Testis (tissue), 3 donors: ENCODE data around the gene MAPKAP1. TPM values are rescaled to one million over a fixed set of nuclear protein-coding genes. Genes with fewer than 3 reads are reported as not detected.
A peak's percentile ranks its signal among the peaks of the same experiment; 100 is the strongest.

Source experiments
- DNase-seq: peaks from one replicate; pipeline ENCODE4 v3.0.0-alpha.2; 2019
- H3K27ac ChIP-seq, 2 donors: fragments of 200-600 bp; sonication (generic); one replicate each; pipeline ENCODE4 v1.5.1; 2019
- H3K27me3 ChIP-seq: fragments of 200-600 bp; sonication (generic); one replicate; pipeline ENCODE4 v1.5.1; 2019
- H3K36me3 ChIP-seq: fragments of 200-600 bp; sonication (generic); one replicate; pipeline ENCODE4 v1.5.1; 2017; ENCODE audit warnings: low read depth; ENCODE audit errors: missing control alignments
- H3K4me1 ChIP-seq: fragments of 200-600 bp; sonication (generic); one replicate; pipeline ENCODE4 v1.5.1; 2019
- H3K4me3 ChIP-seq, 2 donors: fragments of 200-600 bp; sonication (generic); one replicate each; pipeline ENCODE4 v1.5.1; 2017 to 2019
- H3K9me3 ChIP-seq: fragments of 200-600 bp; sonication (generic); one replicate; pipeline ENCODE4 v1.5.1; 2017
- POLR2A ChIP-seq: fragments of 450-650 bp; IDR thresholded peaks from one replicate; pipeline ENCODE4 v1.6.1; 2017; ENCODE audit warnings: antibody characterized with exemption, mild to moderate bottlenecking, moderate library complexity
- WGBS, 2 donors: methylation state at CpG; one replicate each; pipeline ENCODE4 v1.1.5; 2018; 5-methylcytosine and 5-hydroxymethylcytosine counted together
- intact Hi-C: fragments of 100-400 bp; cut with DNase I; formaldehyde crosslinking; loops from one replicate; pipeline ENCODE4 v1.15.1; 2023; ENCODE audit warnings: low total_unique reads
- polyA plus RNA-seq: library from polyadenylated mRNA; stranded (reverse); fragments of 350-450 nt; fragmentation: Illumina TruSeq; extraction: RNeasy Lipid Tissue Mini Kit (QIAGEN cat#74804); gene quantifications from one replicate; pipeline ENCODE4 v1.2.3, GENCODE V29; 2014; ENCODE audit warnings: low read depth, low replicate concordance; ENCODE audit not compliant: insufficient read depth
- total RNA-seq, 2 donors: library from RNA; depleted of rRNA; stranded (reverse); fragments of >200 nt; gene quantifications; one replicate each; pipeline ENCODE4 v1.2.3, GENCODE V29; 2016
- TF ChIP-seq, protein P1 (sequence below), 3 experiments: fragments of 450-650 bp in 2 of 3; fragments of 200-600 bp in 1 of 3; sonication (generic) in 1 of 3; IDR thresholded peaks; one replicate each; pipeline ENCODE4 v1.5.1; 2016 to 2019; ENCODE audit warnings: antibody characterized with exemption in 3 of 3, mild to moderate bottlenecking in 2 of 3, moderate library complexity in 1 of 3

The MAPKAP1 gene
- total and polyA plus RNA-seq, 3 donors from 2014 or later = 112 to 135 (median 115) TPM

DNA sequence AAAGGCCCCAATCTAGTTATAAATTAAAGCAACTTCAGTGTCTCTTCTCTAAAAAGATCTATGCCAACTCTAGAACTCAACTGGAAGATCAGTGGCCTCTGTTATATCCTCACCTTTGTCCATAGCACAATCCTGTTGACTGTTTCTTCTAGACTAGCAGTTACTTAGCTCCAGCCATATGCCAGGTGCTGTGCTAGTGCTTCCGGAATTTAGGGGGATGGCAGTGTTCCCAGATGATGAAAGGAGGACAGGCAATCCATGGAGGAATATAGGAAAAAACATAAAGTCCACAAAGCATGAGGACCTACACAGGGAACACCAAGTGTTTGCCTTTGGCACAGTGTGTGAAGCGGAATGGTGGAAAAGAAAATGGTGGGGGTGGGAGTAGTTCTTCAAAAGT is 214.3 kb downstream of the MAPKAP1 start:
- TF ChIP-seq, protein P1, sequence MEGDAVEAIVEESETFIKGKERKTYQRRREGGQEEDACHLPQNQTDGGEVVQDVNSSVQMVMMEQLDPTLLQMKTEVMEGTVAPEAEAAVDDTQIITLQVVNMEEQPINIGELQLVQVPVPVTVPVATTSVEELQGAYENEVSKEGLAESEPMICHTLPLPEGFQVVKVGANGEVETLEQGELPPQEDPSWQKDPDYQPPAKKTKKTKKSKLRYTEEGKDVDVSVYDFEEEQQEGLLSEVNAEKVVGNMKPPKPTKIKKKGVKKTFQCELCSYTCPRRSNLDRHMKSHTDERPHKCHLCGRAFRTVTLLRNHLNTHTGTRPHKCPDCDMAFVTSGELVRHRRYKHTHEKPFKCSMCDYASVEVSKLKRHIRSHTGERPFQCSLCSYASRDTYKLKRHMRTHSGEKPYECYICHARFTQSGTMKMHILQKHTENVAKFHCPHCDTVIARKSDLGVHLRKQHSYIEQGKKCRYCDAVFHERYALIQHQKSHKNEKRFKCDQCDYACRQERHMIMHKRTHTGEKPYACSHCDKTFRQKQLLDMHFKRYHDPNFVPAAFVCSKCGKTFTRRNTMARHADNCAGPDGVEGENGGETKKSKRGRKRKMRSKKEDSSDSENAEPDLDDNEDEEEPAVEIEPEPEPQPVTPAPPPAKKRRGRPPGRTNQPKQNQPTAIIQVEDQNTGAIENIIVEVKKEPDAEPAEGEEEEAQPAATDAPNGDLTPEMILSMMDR (IDR thresholded peaks at IDR 0.05) = no peak
- no peak for TF ChIP-seq POLR2A
- Histone ChIP-seq H3K4me1 (no peaks in the 10 kb centered on the region), H3K9me3 (no peaks in the 10 kb centered on the region), H3K4me3 (no peak overlapping the region), H3K27ac (no peak overlapping the region), H3K36me3 (no peaks in the 10 kb centered on the region), H3K27me3 (no peaks in the 10 kb centered on the region)
- DNase-seq = no peak
- WGBS, 2 donors = 86 to 89% methylated on average over 2 of the region's 2 CpGs
- intact Hi-C loops = no loop called here

GRCh38 chr9:125487842-125488241 is 219.2 kb downstream of the MAPKAP1 start:
- TF ChIP-seq, protein P1 (IDR thresholded peaks at IDR 0.05) = no peak
- TF ChIP-seq POLR2A = no peak

GRCh38 chr9:125486576-125486975 is 220.4 kb downstream of the MAPKAP1 start:
- H3K27ac ChIP-seq = no peak overlapping the region
- no peak overlapping the region for H3K4me3 ChIP-seq
- TF ChIP-seq POLR2A = no peak
- TF ChIP-seq, protein P1 (IDR thresholded peaks at IDR 0.05) = no peak
- H3K9me3 ChIP-seq = no peaks in the 10 kb centered on the region
- H3K36me3 ChIP-seq = no peaks in the 10 kb centered on the region
- 73 to 75% methylated on average over 5 of the region's 5 CpGs for WGBS, 2 donors
- intact Hi-C loops = no loop called here
- DNase-seq = peak; percentile 37
- no peaks in the 10 kb centered on the region for H3K27me3 ChIP-seq
- peaks cover 7% of the 10 kb centered on the region for H3K4me1 ChIP-seq

More at GRCh38 chr9:125487842-125488241, 219.2 kb downstream of the MAPKAP1 start:
- H3K27ac ChIP-seq = no peak overlapping the region
- H3K27me3 ChIP-seq = no peaks in the 10 kb centered on the region
- WGBS, 2 donors = 52 to 55% methylated on average over 2 of the region's 2 CpGs
- H3K4me1 ChIP-seq = peaks cover 7% of the 10 kb centered on the region
- intact Hi-C loops = no loop called here
- DNase-seq = no peak
- no peaks in the 10 kb centered on the region for H3K36me3 ChIP-seq
- no peak overlapping the region for H3K4me3 ChIP-seq
- no peaks in the 10 kb centered on the region for H3K9me3 ChIP-seq

DNA sequence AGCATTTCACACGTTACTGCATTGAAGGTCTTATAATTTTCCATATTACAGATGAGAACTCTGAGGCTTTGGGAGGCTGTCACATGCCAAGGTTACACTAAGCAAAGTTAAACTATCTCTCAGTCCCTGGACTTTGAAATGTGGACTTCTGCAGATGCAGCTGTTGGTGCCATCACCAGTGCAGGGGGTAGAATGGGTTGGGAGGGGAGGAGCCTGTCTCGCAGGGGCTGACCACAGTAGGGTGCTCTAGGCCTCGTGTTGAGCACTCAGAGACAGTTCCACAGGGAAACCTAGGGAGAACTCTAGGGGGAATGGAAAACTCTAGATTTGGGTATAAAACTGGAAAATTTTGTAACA is 220.9 kb downstream of the MAPKAP1 start:
- intact Hi-C loops = no loop called here
- H3K4me3 ChIP-seq = no peak overlapping the region
- no peaks in the 10 kb centered on the region for H3K36me3 ChIP-seq
- H3K9me3 ChIP-seq = no peaks in the 10 kb centered on the region
- no peaks in the 10 kb centered on the region for H3K27me3 ChIP-seq
- TF ChIP-seq, protein P1 (IDR thresholded peaks at IDR 0.05) = no peak
- TF ChIP-seq POLR2A = no peak
- DNase-seq = no peak
- peaks cover 7% of the 10 kb centered on the region for H3K4me1 ChIP-seq
- H3K27ac ChIP-seq = no peak overlapping the region
- 74 to 84% methylated on average over 3 of the region's 3 CpGs for WGBS, 2 donors

DNA sequence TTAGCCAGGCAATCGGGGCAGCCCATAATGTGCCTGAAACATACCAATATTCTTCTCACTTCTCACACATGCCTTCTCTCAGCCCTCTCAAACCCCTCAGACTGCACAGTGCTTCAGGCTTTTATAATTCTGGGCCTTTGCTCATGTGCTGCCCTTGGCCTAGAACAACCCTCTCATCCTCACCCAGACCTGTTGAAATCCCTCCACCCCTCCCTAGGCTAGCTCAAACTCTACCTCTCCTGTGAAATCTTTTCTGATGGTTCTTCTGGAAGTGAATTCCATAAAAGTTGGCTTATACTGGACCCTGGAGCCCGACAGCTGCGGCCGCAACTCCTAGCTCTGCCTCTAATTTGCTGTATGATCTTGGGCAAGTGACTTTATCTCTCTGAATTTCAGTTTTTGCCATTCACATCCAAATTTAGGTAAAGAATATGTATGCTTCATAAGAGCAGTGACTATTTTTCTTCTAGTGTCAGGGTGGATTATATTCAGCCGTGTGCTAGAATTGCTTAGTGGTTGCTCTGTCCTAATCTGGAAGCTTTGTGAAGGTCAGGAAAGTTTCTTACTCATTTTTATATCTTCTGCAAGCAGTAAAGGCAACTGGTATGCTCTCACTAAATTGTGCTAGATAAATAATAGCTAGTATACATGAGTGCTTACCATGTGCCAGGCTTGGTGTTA is 221.4 kb downstream of the MAPKAP1 start:
- intact Hi-C loops = no loop called here
- H3K27ac ChIP-seq = no peak overlapping the region
- WGBS, 2 donors = 82 to 86% methylated on average over 5 of the region's 5 CpGs
- no peaks in the 10 kb centered on the region for H3K36me3 ChIP-seq
- TF ChIP-seq, protein P1 (IDR thresholded peaks at IDR 0.05) = no peak
- TF ChIP-seq POLR2A = no peak
- H3K4me3 ChIP-seq = no peak overlapping the region
- DNase-seq = no peak
- H3K4me1 ChIP-seq = peaks cover 7% of the 10 kb centered on the region
- no peaks in the 10 kb centered on the region for H3K27me3 ChIP-seq
- no peaks in the 10 kb centered on the region for H3K9me3 ChIP-seq
